ENCODE measurements around the gene PRTN3.

PRTN3 gene

DNA sequence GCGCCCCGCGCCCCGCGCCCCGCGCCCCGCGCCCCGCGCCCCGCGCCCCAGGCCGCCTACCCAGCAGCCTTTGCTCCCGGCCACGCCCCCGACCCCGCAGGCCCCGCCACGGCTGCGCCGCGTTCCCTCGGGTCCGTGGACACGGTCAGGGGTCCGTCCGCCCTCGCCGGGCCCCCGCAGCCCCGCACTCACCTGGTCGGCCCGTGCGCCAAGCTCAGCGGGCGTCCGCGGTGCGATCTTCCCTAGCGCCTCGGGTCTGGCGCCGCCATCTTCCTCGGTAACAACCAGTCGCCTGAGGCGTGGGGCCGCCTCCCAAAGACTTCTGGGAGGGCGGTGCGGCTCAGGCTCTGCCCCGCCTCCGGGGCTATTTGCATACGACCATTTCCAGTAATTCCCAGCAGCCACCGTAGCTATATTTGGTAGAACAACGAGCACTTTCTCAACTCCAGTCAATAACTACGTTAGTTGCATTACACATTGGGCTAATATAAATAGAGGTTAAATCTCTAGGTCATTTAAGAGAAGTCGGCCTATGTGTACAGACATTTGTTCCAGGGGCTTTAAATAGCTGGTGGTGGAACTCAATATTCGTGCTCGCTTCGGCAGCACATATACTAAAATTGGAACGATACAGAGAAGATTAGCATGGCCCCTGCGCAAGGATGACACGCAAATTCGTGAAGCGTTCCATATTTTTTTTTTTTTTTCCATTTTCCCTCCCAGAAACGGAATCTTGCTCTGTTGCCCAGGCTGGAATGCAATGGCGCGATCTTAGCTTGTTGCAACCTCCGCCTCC, 52.3 kb downstream of the PRTN3 start, which contains the start of the genes MED16 and RNU6-9:
MED16 (minus strand) TSS at position 294 of the 796 bp plus-strand sequence. CDS start 2,056 bp downstream, outside the sequence.
RNU6-9 (plus strand) TSS at position 591 of the 796 bp plus-strand sequence.
- TF ChIP-seq, protein P1, sequence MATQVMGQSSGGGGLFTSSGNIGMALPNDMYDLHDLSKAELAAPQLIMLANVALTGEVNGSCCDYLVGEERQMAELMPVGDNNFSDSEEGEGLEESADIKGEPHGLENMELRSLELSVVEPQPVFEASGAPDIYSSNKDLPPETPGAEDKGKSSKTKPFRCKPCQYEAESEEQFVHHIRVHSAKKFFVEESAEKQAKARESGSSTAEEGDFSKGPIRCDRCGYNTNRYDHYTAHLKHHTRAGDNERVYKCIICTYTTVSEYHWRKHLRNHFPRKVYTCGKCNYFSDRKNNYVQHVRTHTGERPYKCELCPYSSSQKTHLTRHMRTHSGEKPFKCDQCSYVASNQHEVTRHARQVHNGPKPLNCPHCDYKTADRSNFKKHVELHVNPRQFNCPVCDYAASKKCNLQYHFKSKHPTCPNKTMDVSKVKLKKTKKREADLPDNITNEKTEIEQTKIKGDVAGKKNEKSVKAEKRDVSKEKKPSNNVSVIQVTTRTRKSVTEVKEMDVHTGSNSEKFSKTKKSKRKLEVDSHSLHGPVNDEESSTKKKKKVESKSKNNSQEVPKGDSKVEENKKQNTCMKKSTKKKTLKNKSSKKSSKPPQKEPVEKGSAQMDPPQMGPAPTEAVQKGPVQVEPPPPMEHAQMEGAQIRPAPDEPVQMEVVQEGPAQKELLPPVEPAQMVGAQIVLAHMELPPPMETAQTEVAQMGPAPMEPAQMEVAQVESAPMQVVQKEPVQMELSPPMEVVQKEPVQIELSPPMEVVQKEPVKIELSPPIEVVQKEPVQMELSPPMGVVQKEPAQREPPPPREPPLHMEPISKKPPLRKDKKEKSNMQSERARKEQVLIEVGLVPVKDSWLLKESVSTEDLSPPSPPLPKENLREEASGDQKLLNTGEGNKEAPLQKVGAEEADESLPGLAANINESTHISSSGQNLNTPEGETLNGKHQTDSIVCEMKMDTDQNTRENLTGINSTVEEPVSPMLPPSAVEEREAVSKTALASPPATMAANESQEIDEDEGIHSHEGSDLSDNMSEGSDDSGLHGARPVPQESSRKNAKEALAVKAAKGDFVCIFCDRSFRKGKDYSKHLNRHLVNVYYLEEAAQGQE (IDR thresholded peaks at IDR 0.05; ENCODE audit: insufficient read depth in 1 of 2, low read depth in 2 of 2, low read length in 2 of 2), result no peak
- peak; percentile 69 for TF ChIP-seq POLR2AphosphoS5 (IDR thresholded peaks at IDR 0.05; ENCODE audit: low read depth, low read length)
- peak; percentile 58 for TF ChIP-seq FOXP2 (optimal IDR thresholded peaks at IDR 0.05; ENCODE audit: borderline replicate concordance, extremely low read depth, extremely low read length, insufficient read depth)
- no peak; the same call in 1 of the 2 replicates for TF ChIP-seq SIN3A (IDR thresholded peaks at IDR 0.05; ENCODE audit: borderline replicate concordance, insufficient read depth, low read length)
- peak; percentile 70; the same call in 1 of the 2 replicates for TF ChIP-seq TAF1 (IDR thresholded peaks at IDR 0.05; ENCODE audit: borderline replicate concordance, insufficient read depth, low read length)

DNA sequence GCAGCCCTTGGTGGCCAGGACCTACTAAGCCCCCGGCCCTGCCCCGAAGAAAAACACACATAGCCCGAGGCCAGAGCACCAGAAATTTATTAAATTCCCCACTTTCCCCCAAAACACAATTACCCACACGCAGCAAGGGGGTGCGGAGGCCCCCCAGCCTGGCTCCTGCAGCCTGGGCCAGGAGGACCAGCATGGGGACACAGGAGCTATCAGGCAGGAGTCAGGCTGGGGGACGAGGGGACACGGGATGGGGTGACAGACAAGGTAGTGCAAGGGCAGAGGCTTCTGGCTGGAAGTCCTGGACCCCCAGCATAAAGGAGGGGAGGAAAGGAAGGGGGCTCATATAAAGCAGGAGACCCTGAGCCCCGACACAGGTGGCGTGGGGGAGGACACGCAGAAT, 55.6 kb downstream of the PRTN3 start:
- TF ChIP-seq FOXP2 (optimal IDR thresholded peaks at IDR 0.05; ENCODE audit: borderline replicate concordance, extremely low read depth, extremely low read length, insufficient read depth) (no peak), POLR2AphosphoS5 (IDR thresholded peaks at IDR 0.05; ENCODE audit: low read depth, low read length) (no peak), SIN3A (IDR thresholded peaks at IDR 0.05; ENCODE audit: borderline replicate concordance, insufficient read depth, low read length) (no peak), TAF1 (IDR thresholded peaks at IDR 0.05; ENCODE audit: borderline replicate concordance, insufficient read depth, low read length) (no peak)
- TF ChIP-seq, protein P1 (IDR thresholded peaks at IDR 0.05; ENCODE audit: insufficient read depth in 1 of 2, low read depth in 2 of 2, low read length in 2 of 2), result no peak

DNA sequence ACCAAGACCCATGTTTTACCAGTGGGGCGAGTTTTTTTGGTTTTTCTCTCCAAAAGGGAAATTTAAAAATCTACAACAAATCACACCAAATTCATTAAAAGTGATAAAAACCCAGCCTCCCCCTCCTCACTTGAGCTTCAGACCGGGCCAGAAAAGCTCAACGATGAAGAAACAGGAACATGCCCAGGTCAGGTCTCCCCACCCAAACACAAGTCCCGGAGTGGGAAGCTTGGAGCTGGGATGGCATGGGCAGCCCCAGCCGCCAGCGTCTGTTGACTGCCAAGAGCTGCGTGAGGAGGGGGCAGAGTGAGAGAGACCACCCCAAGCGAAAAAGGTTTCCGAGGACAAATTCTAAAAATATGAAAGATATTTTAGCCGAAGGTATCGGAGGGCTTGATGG, 56.2 kb downstream of the PRTN3 start:
- TF ChIP-seq FOXP2 (optimal IDR thresholded peaks at IDR 0.05; ENCODE audit: borderline replicate concordance, extremely low read depth, extremely low read length, insufficient read depth), result no peak
- TF ChIP-seq, protein P1 (IDR thresholded peaks at IDR 0.05; ENCODE audit: insufficient read depth in 1 of 2, low read depth in 2 of 2, low read length in 2 of 2), result no peak
- TF ChIP-seq TAF1 (IDR thresholded peaks at IDR 0.05; ENCODE audit: borderline replicate concordance, insufficient read depth, low read length), result no peak
- no peak for TF ChIP-seq SIN3A (IDR thresholded peaks at IDR 0.05; ENCODE audit: borderline replicate concordance, insufficient read depth, low read length)
- no peak for TF ChIP-seq POLR2AphosphoS5 (IDR thresholded peaks at IDR 0.05; ENCODE audit: low read depth, low read length)

DNA sequence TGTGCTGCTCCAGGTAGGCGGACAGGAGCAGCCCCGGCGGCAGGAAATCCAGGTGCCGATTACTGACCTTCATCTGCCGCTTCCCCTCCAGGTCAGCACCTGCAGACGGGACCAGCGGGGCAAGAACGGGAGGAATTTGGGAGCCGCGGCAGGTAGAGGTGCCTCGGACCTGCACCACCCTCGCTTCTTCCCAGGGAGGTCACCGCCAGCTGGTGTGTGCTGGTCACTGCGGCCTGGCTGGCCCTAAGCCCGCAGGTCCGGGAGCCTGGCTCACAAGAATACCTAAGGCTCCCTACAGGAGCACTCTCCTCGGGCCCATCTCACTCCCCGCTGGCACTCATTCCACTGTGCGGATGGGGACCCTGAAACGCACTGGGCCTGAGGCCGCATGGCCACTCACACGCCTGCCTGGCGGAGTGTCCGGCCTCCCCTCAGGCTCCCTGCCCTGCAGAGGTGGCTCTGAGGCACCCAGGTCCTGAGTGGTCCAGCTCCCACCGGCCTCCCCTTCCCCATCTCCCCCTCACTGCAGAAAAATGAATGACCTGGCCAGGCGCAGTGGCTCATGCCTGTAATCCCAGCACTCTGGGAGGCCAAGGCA, 56.7 kb downstream of the PRTN3 start:
- TF ChIP-seq TAF1 (IDR thresholded peaks at IDR 0.05; ENCODE audit: borderline replicate concordance, insufficient read depth, low read length) (no peak), FOXP2 (optimal IDR thresholded peaks at IDR 0.05; ENCODE audit: borderline replicate concordance, extremely low read depth, extremely low read length, insufficient read depth) (no peak), POLR2AphosphoS5 (IDR thresholded peaks at IDR 0.05; ENCODE audit: low read depth, low read length) (no peak), SIN3A (IDR thresholded peaks at IDR 0.05; ENCODE audit: borderline replicate concordance, insufficient read depth, low read length) (no peak)
- TF ChIP-seq, protein P1 (IDR thresholded peaks at IDR 0.05; ENCODE audit: insufficient read depth in 1 of 2, low read depth in 2 of 2, low read length in 2 of 2), result no peak
